Stomach (tissue), 9 donors: Measurements from ENCODE around the gene PCNT. TPM values are rescaled to one million over a fixed set of nuclear protein-coding genes. Genes with fewer than 3 reads are reported as not detected.

Experiments used
- DNase-seq, 2 donors: peaks; one replicate each; pipeline versions ENCODE4 v3.0.0 to v3.0.0-alpha.2; 2013 to 2019
- H3K27ac ChIP-seq, 5 donors: fragments of 200-600 bp in 4 of 5; sonication (generic) in 4 of 5; one replicate each; pipeline ENCODE4 v1.5.1; 2013 to 2019; ENCODE audit warnings: mild to moderate bottlenecking in 1 of 5, moderate library complexity in 1 of 5
- H3K27me3 ChIP-seq, 3 donors: fragments of 200-600 bp; sonication (generic); one replicate each; pipeline ENCODE4 v1.5.1; 2017 to 2019; ENCODE audit warnings: mixed run types in 1 of 3
- H3K36me3 ChIP-seq, 4 donors: fragments of 200-600 bp; sonication (generic); 1 replicate in 3 of 4; 2 replicates in 1 of 4; pipeline ENCODE4 v1.5.1; 2016 to 2019
- H3K4me1 ChIP-seq, 4 donors: fragments of 200-600 bp; sonication (generic); one replicate each; pipeline ENCODE4 v1.5.1; 2016 to 2019
- H3K4me3 ChIP-seq, 4 donors: fragments of 200-600 bp; sonication (generic) in 3 of 4; one replicate each; pipeline ENCODE4 v1.5.1; 2016 to 2019; ENCODE audit warnings: mild to moderate bottlenecking in 1 of 4
- H3K9me3 ChIP-seq, 4 donors: fragments of 200-600 bp; sonication (generic); one replicate each; pipeline ENCODE4 v1.5.1; 2016 to 2019
- EP300 ChIP-seq: sonication (generic); formaldehyde crosslinking; IDR thresholded peaks from one replicate; pipeline ENCODE4 v1.6.1; 2017; ENCODE audit warnings: antibody characterized with exemption
- POLR2A ChIP-seq, 4 donors: fragments of 450-650 bp; IDR thresholded peaks; one replicate each; pipeline ENCODE4 v1.6.1; 2016; ENCODE audit warnings: antibody characterized with exemption in 4 of 4, control low read depth in 2 of 4, mild to moderate bottlenecking in 1 of 4, moderate library complexity in 1 of 4
- POLR2AphosphoS5 ChIP-seq, 3 donors: sonication (generic); formaldehyde crosslinking; IDR thresholded peaks; one replicate each; pipeline ENCODE4 v1.6.1; 2016; ENCODE audit warnings: antibody characterized with exemption in 3 of 3
- whole genome bisulfite sequencing, 5 donors: extraction: QIAGEN DNeasy Blood & Tissue Kit in 3 of 5; methylation state at CpG; one replicate each; pipeline versions ENCODE4 v1.1.5 to v1.1.7; 2013 to 2018; 5-methylcytosine and 5-hydroxymethylcytosine counted together
- intact Hi-C: fragments of 100-400 bp; cut with DNase I; formaldehyde crosslinking; loops from one replicate; pipeline ENCODE4 v1.15.1; 2023; ENCODE audit warnings: low total_unique reads
- polyA plus RNA-seq, 3 donors: library from polyadenylated mRNA; stranded (reverse); fragments of 200-250 nt; gene quantifications; one replicate each; pipeline ENCODE4 v1.2.3, GENCODE V29; 2013
- total RNA-seq, 5 donors: library from RNA; depleted of rRNA; stranded (reverse); fragments of >200 nt; gene quantifications; one replicate each; pipeline versions ENCODE4 v1.1.0 to v1.2.3, GENCODE V29; 2014 to 2016
- TF ChIP-seq, protein P1 (sequence below), 7 experiments: fragments of 450-650 bp in 4 of 7; fragments of 200-600 bp in 3 of 7; sonication (generic) in 3 of 7; IDR thresholded peaks; one replicate each; pipeline ENCODE4 v1.5.1; 2016 to 2019; ENCODE audit warnings: antibody characterized with exemption in 7 of 7, control low read depth in 2 of 7, mild to moderate bottlenecking in 1 of 7
- donor health status: healthy with polysubstance abuse.
- donor health status: Bipolar disorder and iron deficiency.
- donor health status: healthy.

Gene PCNT
- total and polyA plus RNA-seq, 8 donors = 4.7 to 133 (median 38.4) TPM

DNA sequence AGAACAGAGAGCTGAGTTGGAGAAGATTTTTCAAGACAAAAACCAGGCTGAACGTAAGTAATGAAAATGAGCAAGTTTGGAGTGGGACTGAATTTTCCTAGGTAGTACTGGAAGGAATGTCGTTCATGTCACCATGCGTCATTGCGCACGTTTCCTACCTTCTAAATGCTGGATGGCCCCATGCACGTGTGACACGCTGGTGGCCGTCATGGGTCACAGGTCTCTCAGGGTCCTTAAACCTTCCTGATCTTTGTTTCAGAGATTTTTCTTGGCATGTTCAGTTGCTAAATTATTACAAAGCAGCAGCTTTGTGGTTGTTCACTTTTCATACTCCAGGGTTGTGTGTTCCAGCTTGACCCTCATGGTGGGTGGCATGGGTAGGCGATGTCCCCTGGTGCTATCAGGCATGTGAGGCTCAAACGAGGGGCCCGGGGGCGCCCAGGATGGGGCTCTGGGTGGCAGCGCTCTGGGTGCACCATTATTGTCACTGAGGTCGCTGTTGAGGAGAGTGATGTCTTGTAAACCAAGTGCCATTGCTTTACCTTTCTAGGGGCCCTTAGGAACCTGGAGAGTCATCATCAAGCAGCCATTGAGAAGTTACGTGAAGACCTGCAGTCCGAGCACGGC is 25.3 kb downstream of the PCNT start:
- DNase-seq = no peak
- H3K36me3 ChIP-seq = peaks cover 77 to 99% (median 96%) of the 10 kb centered on the region in 4 donors
- H3K4me1 ChIP-seq = no peaks in the 10 kb centered on the region

DNA sequence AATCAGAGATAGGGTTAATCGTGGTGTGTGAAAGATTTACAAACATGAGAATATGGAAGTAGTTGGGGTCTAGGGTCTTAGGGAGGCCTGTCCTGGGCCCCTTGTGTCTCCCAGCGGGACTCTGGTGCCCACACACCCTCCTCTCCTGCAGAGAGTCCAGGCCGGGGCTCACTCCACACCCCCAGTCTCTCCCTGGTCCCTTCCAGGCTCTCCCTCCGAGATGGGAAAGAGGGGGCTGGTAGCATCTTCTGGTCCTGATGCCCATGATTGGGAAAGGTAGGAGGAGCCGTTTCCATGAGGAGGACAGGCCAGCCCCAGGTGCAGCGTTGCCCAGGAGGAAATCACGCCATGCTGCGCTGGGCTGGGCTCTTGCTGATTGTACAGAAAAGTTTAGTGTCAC is 26.6 kb downstream of the PCNT start:
- H3K36me3 ChIP-seq = peaks cover 87 to 100% (median 100%) of the 10 kb centered on the region in 4 donors
- 89 to 97% (median 96%) methylated on average over 8 of the region's 8 CpGs for WGBS, 5 donors
- H3K27me3 ChIP-seq = no peaks in the 10 kb centered on the region
- TF ChIP-seq POLR2AphosphoS5 (IDR thresholded peaks at IDR 0.05) = no peak
- no peak for TF ChIP-seq POLR2A (IDR thresholded peaks at IDR 0.05)
- TF ChIP-seq EP300 = no peak
- TF ChIP-seq, protein P1, sequence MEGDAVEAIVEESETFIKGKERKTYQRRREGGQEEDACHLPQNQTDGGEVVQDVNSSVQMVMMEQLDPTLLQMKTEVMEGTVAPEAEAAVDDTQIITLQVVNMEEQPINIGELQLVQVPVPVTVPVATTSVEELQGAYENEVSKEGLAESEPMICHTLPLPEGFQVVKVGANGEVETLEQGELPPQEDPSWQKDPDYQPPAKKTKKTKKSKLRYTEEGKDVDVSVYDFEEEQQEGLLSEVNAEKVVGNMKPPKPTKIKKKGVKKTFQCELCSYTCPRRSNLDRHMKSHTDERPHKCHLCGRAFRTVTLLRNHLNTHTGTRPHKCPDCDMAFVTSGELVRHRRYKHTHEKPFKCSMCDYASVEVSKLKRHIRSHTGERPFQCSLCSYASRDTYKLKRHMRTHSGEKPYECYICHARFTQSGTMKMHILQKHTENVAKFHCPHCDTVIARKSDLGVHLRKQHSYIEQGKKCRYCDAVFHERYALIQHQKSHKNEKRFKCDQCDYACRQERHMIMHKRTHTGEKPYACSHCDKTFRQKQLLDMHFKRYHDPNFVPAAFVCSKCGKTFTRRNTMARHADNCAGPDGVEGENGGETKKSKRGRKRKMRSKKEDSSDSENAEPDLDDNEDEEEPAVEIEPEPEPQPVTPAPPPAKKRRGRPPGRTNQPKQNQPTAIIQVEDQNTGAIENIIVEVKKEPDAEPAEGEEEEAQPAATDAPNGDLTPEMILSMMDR (IDR thresholded peaks at IDR 0.05) = no peak
- H3K4me3 ChIP-seq = no peak overlapping the region
- H3K27ac ChIP-seq = no peak overlapping the region
- H3K4me1 ChIP-seq = no peaks in the 10 kb centered on the region
- no peak for DNase-seq
- intact Hi-C loops = no loop called here
- no peaks in the 10 kb centered on the region for H3K9me3 ChIP-seq

More for the DNA sequence above, 25.3 kb downstream of the PCNT start:
- no peak for TF ChIP-seq EP300
- no peak for TF ChIP-seq POLR2AphosphoS5 (IDR thresholded peaks at IDR 0.05)
- no peak overlapping the region for H3K27ac ChIP-seq
- no peaks in the 10 kb centered on the region for H3K27me3 ChIP-seq
- H3K9me3 ChIP-seq = no peaks in the 10 kb centered on the region
- 93 to 98% (median 96%) methylated on average over 17 of the region's 17 CpGs for WGBS, 5 donors
- no peak overlapping the region for H3K4me3 ChIP-seq
- intact Hi-C loops = no loop called here

DNA sequence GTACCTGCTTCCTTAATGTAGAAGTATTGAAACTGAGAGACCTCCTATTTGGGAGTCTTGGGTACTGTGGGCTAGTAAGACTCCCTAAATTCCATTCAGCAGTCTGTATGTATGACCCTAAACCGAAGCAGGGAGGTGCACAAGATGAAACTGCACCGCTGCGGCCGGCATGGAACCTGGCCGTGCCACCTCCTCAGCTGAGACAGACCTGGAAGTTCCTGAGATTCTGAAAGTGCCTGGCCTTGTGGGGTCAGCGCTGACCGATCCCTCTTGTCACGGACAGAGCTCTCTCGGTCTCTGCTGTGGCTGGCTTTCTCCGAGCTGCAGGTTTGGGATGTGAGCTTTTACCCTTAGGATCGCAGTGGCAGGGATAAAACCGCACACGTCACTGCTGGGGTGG is 27.0 kb downstream of the PCNT start:
- Histone ChIP-seq H3K9me3 (no peaks in the 10 kb centered on the region), H3K4me1 (no peaks in the 10 kb centered on the region), H3K27ac (no peak overlapping the region), H3K4me3 (no peak overlapping the region), H3K27me3 (no peaks in the 10 kb centered on the region), H3K36me3 (peaks cover 87 to 100% (median 100%) of the 10 kb centered on the region in 4 donors)
- intact Hi-C loops = no loop called here
- WGBS, 5 donors = 87 to 97% (median 92%) methylated on average over 12 to 13 of the region's 13 CpGs
- DNase-seq = no peak
- TF ChIP-seq EP300 (no peak), POLR2AphosphoS5 (IDR thresholded peaks at IDR 0.05) (no peak), POLR2A (IDR thresholded peaks at IDR 0.05) (no peak)
- TF ChIP-seq, protein P1 (IDR thresholded peaks at IDR 0.05) = no peak

DNA sequence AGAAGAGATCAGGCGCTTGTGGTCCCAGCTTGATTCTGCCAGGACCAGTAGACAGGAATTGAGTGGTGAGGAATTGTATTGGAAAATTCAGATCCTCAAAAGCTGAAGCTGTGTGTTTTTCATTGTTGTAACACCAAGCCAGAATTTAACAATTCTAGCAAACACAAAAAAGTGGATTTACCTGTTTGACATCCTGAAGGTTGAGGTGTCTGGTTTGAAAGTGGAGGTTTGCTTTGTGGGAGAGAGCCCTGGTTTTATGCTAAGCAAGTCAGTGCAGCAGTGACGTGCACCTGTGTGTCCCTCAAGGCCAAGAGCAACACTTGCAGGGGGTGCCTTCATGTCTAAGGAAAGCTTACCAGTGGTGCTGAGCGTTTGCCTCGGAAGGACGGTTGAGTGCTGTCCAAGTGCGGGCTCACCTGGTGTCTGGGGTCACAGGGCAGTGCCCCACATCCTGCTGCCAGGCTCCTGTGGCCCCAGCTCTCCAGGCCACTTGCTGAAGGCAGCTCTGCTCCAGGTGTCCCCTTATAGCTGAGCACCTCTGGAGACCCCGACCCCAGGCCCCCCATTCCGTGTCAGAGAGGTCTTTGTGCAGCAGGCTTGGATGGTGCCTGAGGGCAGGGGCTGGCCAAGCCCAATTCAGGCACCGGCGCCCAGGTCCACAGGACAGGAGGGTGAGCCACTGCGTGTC is 27.7 kb downstream of the PCNT start:
- no peak overlapping the region for H3K4me3 ChIP-seq
- intact Hi-C loops = no loop called here
- no peaks in the 10 kb centered on the region for H3K4me1 ChIP-seq
- H3K36me3 ChIP-seq = peaks cover 87 to 100% (median 100%) of the 10 kb centered on the region in 4 donors
- WGBS, 5 donors = 89 to 95% (median 92%) methylated on average over 6 to 11 of the region's 11 CpGs
- H3K9me3 ChIP-seq = no peaks in the 10 kb centered on the region
- no peak for DNase-seq
- no peaks in the 10 kb centered on the region for H3K27me3 ChIP-seq
- H3K27ac ChIP-seq = no peak overlapping the region
- TF ChIP-seq POLR2AphosphoS5 (IDR thresholded peaks at IDR 0.05) = no peak
- TF ChIP-seq POLR2A (IDR thresholded peaks at IDR 0.05) = no peak
- TF ChIP-seq EP300 = no peak
- TF ChIP-seq, protein P1 (IDR thresholded peaks at IDR 0.05) = no peak

DNA sequence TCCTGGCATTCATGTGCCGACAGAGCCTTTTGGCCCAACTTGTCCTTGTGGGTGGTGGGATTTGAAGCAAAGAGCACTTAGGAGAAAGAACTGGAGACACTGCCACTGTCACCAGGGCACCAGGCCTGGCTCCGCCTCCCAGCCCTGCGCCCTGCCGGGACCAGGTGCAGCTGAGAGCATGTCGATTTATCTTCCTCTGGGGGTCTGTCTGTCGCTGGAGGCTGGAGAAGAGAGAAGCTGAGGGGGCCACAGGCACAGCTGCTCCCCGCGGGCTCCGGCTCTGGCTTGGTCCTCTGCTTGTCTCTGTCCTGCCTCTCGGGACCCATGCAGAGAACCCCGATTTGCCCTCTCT is 28.2 kb downstream of the PCNT start:
- H3K27me3 ChIP-seq = no peaks in the 10 kb centered on the region
- WGBS, 5 donors = 90 to 99% (median 95%) methylated on average over 9 to 11 of the region's 11 CpGs
- H3K27ac ChIP-seq = no peak overlapping the region
- DNase-seq = no peak
- no peak overlapping the region for H3K4me3 ChIP-seq
- no peak for TF ChIP-seq POLR2AphosphoS5 (IDR thresholded peaks at IDR 0.05)
- no peak for TF ChIP-seq POLR2A (IDR thresholded peaks at IDR 0.05)
- intact Hi-C loops = no loop called here
- peaks cover 87 to 100% (median 100%) of the 10 kb centered on the region in 4 donors for H3K36me3 ChIP-seq
- no peaks in the 10 kb centered on the region for H3K4me1 ChIP-seq
- H3K9me3 ChIP-seq = no peaks in the 10 kb centered on the region
